Epidermal melanocyte (primary cell): Measurements from ENCODE around the gene PCBD1.

Experiments used
- DNase-seq: peaks from one replicate; pipeline ENCODE4 v3.0.0; 2011; ENCODE audit warnings: low spot score; ENCODE audit not compliant: insufficient read length

PCBD1 gene

DNA sequence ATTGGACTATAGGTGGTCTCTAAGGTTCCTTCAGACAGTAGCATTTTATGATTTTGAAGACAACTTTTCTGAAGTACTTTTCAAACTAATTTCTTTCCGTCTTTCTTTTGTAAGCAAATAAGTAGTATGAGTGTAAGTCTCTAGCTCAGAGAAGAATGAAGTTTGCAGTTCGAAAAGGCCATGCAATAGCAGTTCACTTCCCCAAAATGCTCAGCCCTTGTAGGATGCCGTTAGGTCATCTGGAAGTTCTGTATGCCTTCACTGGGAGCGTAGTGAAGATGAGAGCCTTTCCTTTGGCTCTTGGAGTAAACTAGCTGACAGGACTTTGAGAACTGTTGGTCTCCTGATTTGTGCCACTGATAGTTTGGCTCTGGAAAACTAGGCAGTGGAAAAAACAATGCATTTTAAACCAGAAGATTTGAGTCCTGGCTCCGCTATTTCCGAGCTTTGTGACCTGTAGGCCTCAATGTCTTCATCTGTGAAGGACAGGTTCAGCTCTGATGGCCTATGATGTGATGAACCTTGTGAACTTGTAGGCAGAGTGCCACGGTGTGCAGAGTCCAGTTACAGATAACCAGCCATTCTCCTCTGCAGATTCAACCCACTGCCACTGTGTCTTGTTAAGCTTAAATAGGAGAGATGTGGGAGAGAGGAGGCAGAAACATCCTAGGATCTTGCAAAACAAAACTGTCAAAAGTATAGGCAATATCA lies 53.8 kb downstream of the PCBD1 start:
- no peak for DNase-seq

DNA sequence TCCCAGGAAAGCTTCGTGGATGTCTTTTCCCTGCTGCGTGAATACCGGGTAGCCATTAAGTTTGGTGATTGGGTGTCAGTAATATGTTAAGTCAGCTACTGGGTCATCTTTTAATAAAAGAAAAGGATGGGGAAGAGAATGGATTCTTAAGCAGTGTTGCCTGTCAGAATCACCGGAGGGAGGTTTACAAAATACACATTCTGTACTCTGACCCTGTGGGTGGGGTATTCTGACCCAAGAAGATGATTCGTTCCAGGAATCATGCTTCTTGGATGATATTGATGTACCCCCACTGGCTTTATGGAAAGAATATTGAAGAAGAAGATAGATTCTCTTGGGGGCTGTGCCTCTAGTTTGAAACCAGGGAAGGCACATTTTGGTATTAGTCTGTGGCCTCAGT lies 54.3 kb downstream of the PCBD1 start:
- DNase-seq = no peak

- DNase-seq = no peak
Measured at GRCh38 chr10:70833601-70834000, 54.8 kb downstream of the PCBD1 start.
